Osteocyte (in vitro differentiated cells): ENCODE results near the gene TESPA1. TPM values are rescaled to one million over a fixed set of nuclear protein-coding genes. Genes with fewer than 3 reads are reported as not detected.

ENCODE experiments used
- DNase-seq: peaks from one replicate; pipeline ENCODE4 v3.0.0; 2021; ENCODE audit warnings: mixed read lengths; ENCODE audit not compliant: unreplicated experiment; ENCODE audit errors: extremely low spot score
- H3K27ac Mint-ChIP-seq: one replicate; pipeline ENCODE4 v1.8.0; 2021; ENCODE audit warnings: mild to moderate bottlenecking, mixed read lengths; ENCODE audit not compliant: unreplicated experiment
- H3K27me3 Mint-ChIP-seq: one replicate; pipeline ENCODE4 v1.8.0; 2021; ENCODE audit warnings: mixed read lengths; ENCODE audit not compliant: unreplicated experiment
- H3K36me3 Mint-ChIP-seq: one replicate; pipeline ENCODE4 v1.8.0; 2021; ENCODE audit warnings: mixed read lengths; ENCODE audit not compliant: unreplicated experiment
- H3K4me1 Mint-ChIP-seq: one replicate; pipeline ENCODE4 v1.8.0; 2021; ENCODE audit warnings: mixed read lengths; ENCODE audit not compliant: unreplicated experiment
- H3K4me3 Mint-ChIP-seq: one replicate; pipeline ENCODE4 v1.8.0; 2021; ENCODE audit warnings: mild to moderate bottlenecking, moderate library complexity, mixed read lengths; ENCODE audit not compliant: unreplicated experiment
- H3K9me3 Mint-ChIP-seq: one replicate; pipeline ENCODE4 v1.8.0; 2021; ENCODE audit warnings: mixed read lengths; ENCODE audit not compliant: unreplicated experiment
- CTCF ChIP-seq: fragments of 200-600 bp; sonication (generic); IDR thresholded peaks from 2 replicates; pipeline ENCODE4 v1.5.0; 2021; ENCODE audit warnings: antibody characterized with exemption, mild to moderate bottlenecking, moderate library complexity
- total RNA-seq: library from RNA; stranded (reverse); gene quantifications from 2 replicates; pipeline ENCODE4 v1.2.1, GENCODE V29; 2021

TESPA1 gene
- total RNA-seq, 1 donor from 2014 or later = not detected

GRCh38 chr12:54967461-54967860 is 17.1 kb downstream of the TESPA1 start:
- Mint-ChIP-seq H3K27me3 (peaks cover 9% of the 10 kb centered on the region), H3K27ac (no peak overlapping the region), H3K36me3 (no peaks in the 10 kb centered on the region), H3K4me3 (no peak overlapping the region), H3K4me1 (no peaks in the 10 kb centered on the region), H3K9me3 (no peaks in the 10 kb centered on the region)
- no peak for DNase-seq
- no peak for TF ChIP-seq CTCF

- H3K4me3 Mint-ChIP-seq = no peak overlapping the region
- H3K4me1 Mint-ChIP-seq = no peaks in the 10 kb centered on the region
- H3K27me3 Mint-ChIP-seq = peaks cover 8% of the 10 kb centered on the region
- H3K36me3 Mint-ChIP-seq = no peaks in the 10 kb centered on the region
- DNase-seq = no peak
- no peaks in the 10 kb centered on the region for H3K9me3 Mint-ChIP-seq
- TF ChIP-seq CTCF = no peak
- no peak overlapping the region for H3K27ac Mint-ChIP-seq
Measured at GRCh38 chr12:54961190-54961589, 23.4 kb downstream of the TESPA1 start.

- no peaks in the 10 kb centered on the region for H3K9me3 Mint-ChIP-seq
- H3K4me1 Mint-ChIP-seq = no peaks in the 10 kb centered on the region
- H3K36me3 Mint-ChIP-seq = no peaks in the 10 kb centered on the region
- TF ChIP-seq CTCF = no peak
- no peak for DNase-seq
- peaks cover 9% of the 10 kb centered on the region for H3K27me3 Mint-ChIP-seq
- H3K27ac Mint-ChIP-seq = no peak overlapping the region
- H3K4me3 Mint-ChIP-seq = no peak overlapping the region
Measured at GRCh38 chr12:54959291-54960018, 25.1 kb downstream of the TESPA1 start.

- TF ChIP-seq CTCF = peak; percentile 74
- H3K27me3 Mint-ChIP-seq = peaks cover 7% of the 10 kb centered on the region
- no peaks in the 10 kb centered on the region for H3K36me3 Mint-ChIP-seq
- no peak overlapping the region for H3K27ac Mint-ChIP-seq
- H3K4me3 Mint-ChIP-seq = no peak overlapping the region
- DNase-seq = no peak
- H3K4me1 Mint-ChIP-seq = no peaks in the 10 kb centered on the region
- no peaks in the 10 kb centered on the region for H3K9me3 Mint-ChIP-seq
Measured at GRCh38 chr12:54958048-54958658, 26.4 kb downstream of the TESPA1 start.

- H3K4me1 Mint-ChIP-seq = no peaks in the 10 kb centered on the region
- H3K9me3 Mint-ChIP-seq = no peaks in the 10 kb centered on the region
- no peak for DNase-seq
- TF ChIP-seq CTCF = no peak
- H3K4me3 Mint-ChIP-seq = no peak overlapping the region
- H3K27me3 Mint-ChIP-seq = peaks cover 11% of the 10 kb centered on the region
- no peaks in the 10 kb centered on the region for H3K36me3 Mint-ChIP-seq
- no peak overlapping the region for H3K27ac Mint-ChIP-seq
Measured at GRCh38 chr12:54956818-54957641, 27.5 kb downstream of the TESPA1 start.
